Right lobe of liver (tissue), 6 donors: ENCODE data around the gene OSBPL2. TPM values are rescaled to one million over a fixed set of nuclear protein-coding genes. Genes with fewer than 3 reads are reported as not detected.

Experiments used
- ATAC-seq, 4 donors: fragments of 200-7000 bp; cut with Tn5 transposase; one replicate each; pipeline ENCODE4 v1.9.1; 2020; ENCODE audit warnings: mild to moderate bottlenecking in 4 of 4, moderate library complexity in 4 of 4
- DNase-seq, 3 donors: peaks; one replicate each; pipeline ENCODE4 v3.0.0-alpha.2; 2020
- H3K27ac ChIP-seq, 3 donors: fragments of 200-600 bp; one replicate each; pipeline ENCODE4 v1.8.0; 2022
- H3K27me3 ChIP-seq, 2 donors: fragments of 200-600 bp; one replicate each; pipeline ENCODE4 v1.8.0; 2022
- H3K36me3 ChIP-seq, 4 donors: fragments of 200-600 bp; sonication (generic) in 1 of 4; one replicate each; pipeline versions ENCODE4 v1.5.1 to v1.8.0; 2017 to 2022; ENCODE audit warnings: control low read depth in 1 of 4
- H3K4me1 ChIP-seq, 4 donors: fragments of 200-600 bp; sonication (generic) in 1 of 4; one replicate each; pipeline versions ENCODE4 v1.5.1 to v1.8.0; 2017 to 2022; ENCODE audit warnings: control low read depth in 1 of 4
- H3K4me3 ChIP-seq, 3 donors: fragments of 200-600 bp; one replicate each; pipeline ENCODE4 v1.8.0; 2022
- H3K9me3 ChIP-seq, 4 donors: fragments of 200-600 bp; sonication (generic) in 1 of 4; one replicate each; pipeline versions ENCODE4 v1.5.1 to v1.8.0; 2017 to 2022; ENCODE audit warnings: control low read depth in 1 of 4
- CTCF ChIP-seq, 4 donors: fragments of 200-600 bp in 3 of 4; fragments of 450-650 bp in 1 of 4; IDR thresholded peaks; one replicate each; pipeline versions ENCODE4 v1.5.1 to v1.8.0; 2016 to 2022; ENCODE audit warnings: antibody characterized with exemption in 4 of 4, mild to moderate bottlenecking in 2 of 4
- POLR2A ChIP-seq: fragments of 450-650 bp; IDR thresholded peaks from one replicate; pipeline ENCODE4 v1.6.1; 2017; ENCODE audit warnings: antibody characterized with exemption, mild to moderate bottlenecking
- WGBS: methylation state at CpG from one replicate; pipeline ENCODE4 v1.1.6; 2018; ENCODE audit warnings: low coverage, low lambda C conversion rate; ENCODE audit not compliant: insufficient coverage; ENCODE audit errors: missing lambda C conversion rate; 5-methylcytosine and 5-hydroxymethylcytosine counted together
- intact Hi-C, 2 donors: fragments of 100-400 bp; cut with DNase I; formaldehyde crosslinking; loops; one replicate each; pipeline versions ENCODE4 v1.11.2 to v1.14.1; 2022
- total RNA-seq, 6 experiments: library from RNA; depleted of rRNA in 2 of 6; stranded (reverse); fragments of >200 nt in 2 of 6; fragmentation: NEBNext Ultra II Directional in 3 of 6; extraction: Animal tissue kit (Norgen Biotek cat#: 25700) in 3 of 6; gene quantifications; one replicate each; pipeline versions ENCODE4 v1.1.0 to v1.2.4, GENCODE V29; 2016 to 2023
- donor health status: DM: no; HTN: yes; CAD: no.
- donor health status: DM: no; HTN: no; CAD: no.
- donor health status: DM: no; HTN: no; CAD: no.
- donor health status: DM: no; HTN: yes; CAD: no.
- donor health status: DM: no; HTN: yes; CAD: no.

The OSBPL2 gene
- total RNA-seq, 6 experiments from 2014 or later: 15.6 to 27.8 (median 21.2) TPM

GRCh38 chr20:62268228-62268900 lies 30.0 kb downstream of the OSBPL2 start:
- 85% methylated on average over 7 of the region's 7 CpGs for WGBS
- intact Hi-C loops: no loop called here
- Histone ChIP-seq H3K4me3 (no peak overlapping the region), H3K4me1 (no peaks in the 10 kb centered on the region), H3K36me3 (peaks cover 0 to 19% (median 11%) of the 10 kb centered on the region in 4 donors), H3K27ac (no peak overlapping the region), H3K27me3 (no peaks in the 10 kb centered on the region), H3K9me3 (no peaks in the 10 kb centered on the region)
- ATAC-seq (no peak), DNase-seq (no peak)
- TF ChIP-seq POLR2A: no peak
- TF ChIP-seq CTCF (IDR thresholded peaks at IDR 0.05): no peak

GRCh38 chr20:62269378-62269777 lies 31.1 kb downstream of the OSBPL2 start:
- ATAC-seq (no peak), DNase-seq (no peak)
- Histone ChIP-seq H3K27me3 (no peaks in the 10 kb centered on the region), H3K27ac (no peak overlapping the region), H3K9me3 (no peaks in the 10 kb centered on the region), H3K4me1 (no peaks in the 10 kb centered on the region), H3K4me3 (no peak overlapping the region), H3K36me3 (peaks cover 0 to 22% (median 12%) of the 10 kb centered on the region in 4 donors)
- WGBS: 65% methylated on average over 3 of the region's 14 CpGs
- intact Hi-C loops: no loop called here
- no peak for TF ChIP-seq POLR2A
- no peak for TF ChIP-seq CTCF (IDR thresholded peaks at IDR 0.05)

GRCh38 chr20:62269871-62270270 lies 31.6 kb downstream of the OSBPL2 start:
- H3K9me3 ChIP-seq: no peaks in the 10 kb centered on the region
- H3K4me3 ChIP-seq: no peak overlapping the region
- no peak for DNase-seq
- H3K27me3 ChIP-seq: no peaks in the 10 kb centered on the region
- H3K27ac ChIP-seq: no peak overlapping the region
- intact Hi-C loops: no loop called here
- peak in 1 of 4 donors; percentile 13 for ATAC-seq
- H3K36me3 ChIP-seq: peaks cover 0 to 22% (median 12%) of the 10 kb centered on the region in 4 donors
- H3K4me1 ChIP-seq: no peaks in the 10 kb centered on the region
- 83% methylated on average over 12 of the region's 17 CpGs for WGBS
- TF ChIP-seq POLR2A (no peak), CTCF (IDR thresholded peaks at IDR 0.05) (no peak)

- DNase-seq (no peak), ATAC-seq (no peak)
- H3K4me1 ChIP-seq: no peaks in the 10 kb centered on the region
- no peaks in the 10 kb centered on the region for H3K9me3 ChIP-seq
- TF ChIP-seq CTCF (IDR thresholded peaks at IDR 0.05): no peak
- no peak for TF ChIP-seq POLR2A
- H3K27me3 ChIP-seq: no peaks in the 10 kb centered on the region
- intact Hi-C loops: no loop called here
- H3K27ac ChIP-seq: no peak overlapping the region
- H3K4me3 ChIP-seq: no peak overlapping the region
- peaks cover 0 to 22% (median 12%) of the 10 kb centered on the region in 4 donors for H3K36me3 ChIP-seq
- no CpG with 5 or more reads among the region's 10 CpGs for WGBS
Observed at GRCh38 chr20:62272200-62272599, 33.9 kb downstream of the OSBPL2 start.
